ENCODE results near the gene TRPM5.

TRPM5 gene

DNA sequence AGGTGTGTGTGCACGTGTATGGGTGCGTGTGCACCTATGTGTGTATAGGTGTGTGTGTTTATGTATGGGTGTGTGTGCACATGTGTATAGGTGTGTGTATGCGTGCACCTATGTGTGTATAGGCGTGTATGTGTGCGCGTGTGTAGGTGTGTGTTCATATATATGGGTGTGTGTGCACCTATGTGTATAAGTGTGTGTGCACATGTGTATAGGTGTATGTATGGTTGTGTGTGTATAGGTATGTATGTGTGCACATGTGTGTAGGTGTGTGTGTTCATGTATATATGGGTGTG is 27.4 kb upstream of the TRPM5 start:
- Histone ChIP-seq H3K36me3 (replicated peaks) (no peaks in the 10 kb centered on the region), H3K27ac (no peak overlapping the region), H3K4me3 (ENCODE audit: low read depth, low read length) (no peak overlapping the region), H3K27me3 (replicated peaks) (no peaks in the 10 kb centered on the region)
- TF ChIP-seq, protein P1, sequence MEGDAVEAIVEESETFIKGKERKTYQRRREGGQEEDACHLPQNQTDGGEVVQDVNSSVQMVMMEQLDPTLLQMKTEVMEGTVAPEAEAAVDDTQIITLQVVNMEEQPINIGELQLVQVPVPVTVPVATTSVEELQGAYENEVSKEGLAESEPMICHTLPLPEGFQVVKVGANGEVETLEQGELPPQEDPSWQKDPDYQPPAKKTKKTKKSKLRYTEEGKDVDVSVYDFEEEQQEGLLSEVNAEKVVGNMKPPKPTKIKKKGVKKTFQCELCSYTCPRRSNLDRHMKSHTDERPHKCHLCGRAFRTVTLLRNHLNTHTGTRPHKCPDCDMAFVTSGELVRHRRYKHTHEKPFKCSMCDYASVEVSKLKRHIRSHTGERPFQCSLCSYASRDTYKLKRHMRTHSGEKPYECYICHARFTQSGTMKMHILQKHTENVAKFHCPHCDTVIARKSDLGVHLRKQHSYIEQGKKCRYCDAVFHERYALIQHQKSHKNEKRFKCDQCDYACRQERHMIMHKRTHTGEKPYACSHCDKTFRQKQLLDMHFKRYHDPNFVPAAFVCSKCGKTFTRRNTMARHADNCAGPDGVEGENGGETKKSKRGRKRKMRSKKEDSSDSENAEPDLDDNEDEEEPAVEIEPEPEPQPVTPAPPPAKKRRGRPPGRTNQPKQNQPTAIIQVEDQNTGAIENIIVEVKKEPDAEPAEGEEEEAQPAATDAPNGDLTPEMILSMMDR (IDR thresholded peaks at IDR 0.05; ENCODE audit: low read depth, low read length, missing control alignments) = no peak
- DNase-seq = no peak
- in situ Hi-C loops (cut with HindIII; ENCODE audit: low pct_ligation_motif_present, low sequenced_read_pairs) = no loop called here

- in situ Hi-C loops (cut with HindIII; ENCODE audit: low pct_ligation_motif_present, low sequenced_read_pairs) = no loop called here
Observed at GRCh38 chr11:2471048-2471803, 26.9 kb upstream of the TRPM5 start.

GRCh38 chr11:2470495-2470894 is 26.2 kb upstream of the TRPM5 start:
- H3K4me3 ChIP-seq (ENCODE audit: low read depth, low read length) = no peak overlapping the region
- TF ChIP-seq, protein P1 (IDR thresholded peaks at IDR 0.05; ENCODE audit: low read depth, low read length, missing control alignments) = no peak
- H3K27ac ChIP-seq = no peak overlapping the region
- DNase-seq = no peak
- no peaks in the 10 kb centered on the region for H3K36me3 ChIP-seq (replicated peaks)
- in situ Hi-C loops (cut with HindIII; ENCODE audit: low pct_ligation_motif_present, low sequenced_read_pairs) = no loop called here
- H3K27me3 ChIP-seq (replicated peaks) = no peaks in the 10 kb centered on the region

More at GRCh38 chr11:2471048-2471803, 26.9 kb upstream of the TRPM5 start:
- Histone ChIP-seq H3K27me3 (replicated peaks) (no peaks in the 10 kb centered on the region), H3K27ac (no peak overlapping the region), H3K4me3 (ENCODE audit: low read depth, low read length) (no peak overlapping the region), H3K36me3 (replicated peaks) (no peaks in the 10 kb centered on the region)
- TF ChIP-seq, protein P1 (IDR thresholded peaks at IDR 0.05; ENCODE audit: low read depth, low read length, missing control alignments) = no peak
- no peak for DNase-seq

- in situ Hi-C loops (cut with HindIII; ENCODE audit: low pct_ligation_motif_present, low sequenced_read_pairs) = no loop called here
- Histone ChIP-seq H3K4me3 (ENCODE audit: low read depth, low read length) (no peak overlapping the region), H3K27me3 (replicated peaks) (no peaks in the 10 kb centered on the region), H3K27ac (no peak overlapping the region), H3K36me3 (replicated peaks) (no peaks in the 10 kb centered on the region)
- TF ChIP-seq, protein P1 (IDR thresholded peaks at IDR 0.05; ENCODE audit: low read depth, low read length, missing control alignments) = no peak
- no peak for DNase-seq
Observed at GRCh38 chr11:2468363-2469235, 24.3 kb upstream of the TRPM5 start.

DNA sequence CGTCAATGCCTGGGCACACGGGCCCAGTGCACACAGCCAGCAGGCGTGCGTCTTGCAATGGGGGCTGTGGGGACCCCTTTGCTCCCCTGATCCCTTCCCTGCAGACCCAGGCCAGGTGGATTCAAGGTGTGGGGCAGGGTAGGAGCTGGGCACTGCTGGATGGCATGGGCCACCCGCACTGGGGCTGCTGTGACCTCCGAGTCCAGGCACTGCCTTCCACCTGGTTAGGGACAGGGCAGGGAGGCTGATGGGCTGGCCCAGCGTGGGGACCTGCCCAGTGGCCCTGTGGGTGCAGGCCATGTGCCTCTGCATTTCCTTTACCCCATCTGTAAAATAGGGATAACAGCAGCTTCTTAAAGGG is 23.4 kb upstream of the TRPM5 start:
- no peak overlapping the region for H3K4me3 ChIP-seq (ENCODE audit: low read depth, low read length)
- H3K36me3 ChIP-seq (replicated peaks) = no peaks in the 10 kb centered on the region
- TF ChIP-seq, protein P1 (IDR thresholded peaks at IDR 0.05; ENCODE audit: low read depth, low read length, missing control alignments) = no peak
- no peak overlapping the region for H3K27ac ChIP-seq
- DNase-seq = no peak
- no peaks in the 10 kb centered on the region for H3K27me3 ChIP-seq (replicated peaks)
- in situ Hi-C loops (cut with HindIII; ENCODE audit: low pct_ligation_motif_present, low sequenced_read_pairs) = no loop called here

All from brain microvascular endothelial cell (primary cell).